Measurements from ENCODE around the gene C1QTNF5. TPM values are rescaled to one million over a fixed set of nuclear protein-coding genes. Genes with fewer than 3 reads are reported as not detected.
A peak's percentile ranks its signal among the peaks of the same experiment; 100 is the strongest.

The C1QTNF5 gene
- total and polyA plus RNA-seq, 2 donors from 2014 or later = 40.4 to 42.8 TPM

GRCh38 chr11:119338965-119339588 is 1.6 kb downstream of the C1QTNF5 start:
- no peaks in the 10 kb centered on the region for H3K9me3 ChIP-seq (ENCODE audit: control insufficient read depth in 2 of 3, insufficient read depth in 1 of 3, low read length in 3 of 3)
- TF ChIP-seq CTCF (IDR thresholded peaks at IDR 0.05; ENCODE audit: borderline replicate concordance, extremely low read depth, insufficient read depth) = no peak
- peak overlapping the region in 2 of 3 donors; percentile 6 to 56 for H3K4me3 ChIP-seq (ENCODE audit: low read length in 3 of 3)
- H3K27ac ChIP-seq (ENCODE audit: low read depth in 2 of 2, low read length in 2 of 2) = peak overlapping the region; percentile 80 to 82
- H3K36me3 ChIP-seq (ENCODE audit: control insufficient read depth in 2 of 3, insufficient read depth in 3 of 3, low read length in 3 of 3) = no peaks in the 10 kb centered on the region
- H3K9ac ChIP-seq (ENCODE audit: low read length in 3 of 3) = peak overlapping the region in 1 of 3 donors; percentile 29
- H3K27me3 ChIP-seq (ENCODE audit: control insufficient read depth, insufficient read depth, low read length) = no peaks in the 10 kb centered on the region
- H3K4me1 ChIP-seq (ENCODE audit: control insufficient read depth in 2 of 3, insufficient read depth in 2 of 3, low read depth in 1 of 3, low read length in 3 of 3) = peaks cover 0 to 33% (median 14%) of the 10 kb centered on the region in 3 donors
- FAIRE-seq (no peak), DNase-seq (peak in 2 of 5 donors; percentile 70 to 77)
- intact Hi-C loops (cut with DNase I) = no loop called here

- intact Hi-C loops (cut with DNase I) = no loop called here
- Histone ChIP-seq H3K27ac (ENCODE audit: low read depth in 2 of 2, low read length in 2 of 2) (no peak overlapping the region), H3K9ac (ENCODE audit: low read length in 3 of 3) (peak overlapping the region in 1 of 3 donors; percentile 40), H3K4me3 (ENCODE audit: low read length in 3 of 3) (peak overlapping the region in 1 of 3 donors; percentile 56), H3K4me1 (ENCODE audit: control insufficient read depth in 2 of 3, insufficient read depth in 2 of 3, low read depth in 1 of 3, low read length in 3 of 3) (peaks cover 0 to 35% (median 14%) of the 10 kb centered on the region in 3 donors), H3K9me3 (ENCODE audit: control insufficient read depth in 2 of 3, insufficient read depth in 1 of 3, low read length in 3 of 3) (no peaks in the 10 kb centered on the region), H3K27me3 (ENCODE audit: control insufficient read depth, insufficient read depth, low read length) (no peaks in the 10 kb centered on the region), H3K36me3 (ENCODE audit: control insufficient read depth in 2 of 3, insufficient read depth in 3 of 3, low read length in 3 of 3) (no peaks in the 10 kb centered on the region)
- no peak for FAIRE-seq
- TF ChIP-seq CTCF (IDR thresholded peaks at IDR 0.05; ENCODE audit: borderline replicate concordance, extremely low read depth, insufficient read depth) = peak; percentile 79
- DNase-seq = peak; percentile 87 to 92 (median 89)
Observed at GRCh38 chr11:119338318-119338890, 2.3 kb downstream of the C1QTNF5 start.

DNA sequence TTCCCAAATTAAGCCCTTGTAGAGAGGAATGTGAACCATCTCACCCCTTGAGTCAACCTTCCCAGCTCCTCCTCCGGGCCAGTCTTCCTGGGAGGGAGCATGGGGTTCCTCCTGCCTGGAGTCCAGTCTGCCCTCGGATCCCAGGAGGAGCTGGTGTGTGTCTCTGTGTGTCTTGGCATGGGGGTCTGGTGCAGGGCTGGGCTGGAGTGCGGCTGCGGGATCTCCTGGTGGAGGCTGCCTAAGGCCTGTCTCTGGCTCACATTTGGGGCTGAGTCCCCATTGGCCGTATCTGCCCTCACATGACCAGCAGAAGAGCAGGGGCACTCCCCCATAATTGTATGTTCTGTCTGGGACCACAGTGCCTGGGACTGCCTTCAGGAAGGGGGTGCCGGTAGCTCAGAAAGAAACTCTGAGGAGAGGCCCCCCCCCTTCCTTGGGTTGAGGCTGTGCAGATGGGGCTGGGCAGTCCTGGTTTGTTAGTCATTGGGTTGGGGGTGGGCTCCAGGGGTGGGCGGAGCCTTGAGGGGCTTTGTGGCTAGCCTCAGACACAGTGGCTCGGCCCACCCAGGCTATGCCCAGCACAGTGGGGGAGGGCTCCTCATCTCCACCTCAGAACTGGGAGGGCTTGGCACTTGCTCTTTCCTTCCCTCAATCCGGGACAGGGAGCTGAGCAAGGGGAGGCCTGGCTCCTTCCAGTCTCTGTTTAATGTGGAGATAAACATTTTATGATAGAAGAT is 2.9 kb downstream of the C1QTNF5 start:
- intact Hi-C loops (cut with DNase I) = no loop called here
- peak; percentile 44 to 88 (median 64) for DNase-seq
- FAIRE-seq = no peak
- no peak for TF ChIP-seq CTCF (IDR thresholded peaks at IDR 0.05; ENCODE audit: borderline replicate concordance, extremely low read depth, insufficient read depth)
- H3K27me3 ChIP-seq (ENCODE audit: control insufficient read depth, insufficient read depth, low read length) = no peaks in the 10 kb centered on the region
- no peak overlapping the region for H3K9ac ChIP-seq (ENCODE audit: low read length in 3 of 3)
- peaks cover 0 to 35% (median 14%) of the 10 kb centered on the region in 3 donors for H3K4me1 ChIP-seq (ENCODE audit: control insufficient read depth in 2 of 3, insufficient read depth in 2 of 3, low read depth in 1 of 3, low read length in 3 of 3)
- H3K36me3 ChIP-seq (ENCODE audit: control insufficient read depth in 2 of 3, insufficient read depth in 3 of 3, low read length in 3 of 3) = no peaks in the 10 kb centered on the region
- no peak overlapping the region for H3K4me3 ChIP-seq (ENCODE audit: low read length in 3 of 3)
- no peak overlapping the region for H3K27ac ChIP-seq (ENCODE audit: low read depth in 2 of 2, low read length in 2 of 2)
- no peaks in the 10 kb centered on the region for H3K9me3 ChIP-seq (ENCODE audit: control insufficient read depth in 2 of 3, insufficient read depth in 1 of 3, low read length in 3 of 3)
